Peyer's patch (tissue), 4 donors: ENCODE measurements around the gene METAP1D. TPM values are rescaled to one million over a fixed set of nuclear protein-coding genes. Genes with fewer than 3 reads are reported as not detected.

Source experiments
- DNase-seq, 3 donors: peaks; one replicate each; pipeline ENCODE4 v3.0.0-alpha.2; 2017 to 2019
- H3K27ac ChIP-seq, 4 donors: fragments of 200-600 bp; sonication (generic); one replicate each; pipeline ENCODE4 v1.5.1; 2016 to 2019
- H3K27me3 ChIP-seq, 2 donors: fragments of 200-600 bp; sonication (generic); one replicate each; pipeline ENCODE4 v1.5.1; 2019
- H3K36me3 ChIP-seq, 3 donors: fragments of 200-600 bp; sonication (generic); one replicate each; pipeline ENCODE4 v1.5.1; 2016 to 2019
- H3K4me1 ChIP-seq, 4 donors: fragments of 200-600 bp; sonication (generic); one replicate each; pipeline ENCODE4 v1.5.1; 2016 to 2019
- H3K4me3 ChIP-seq, 4 donors: fragments of 200-600 bp; sonication (generic); 1 replicate in 3 of 4; 2 replicates in 1 of 4; pipeline ENCODE4 v1.5.1; 2016 to 2019; ENCODE audit warnings: mild to moderate bottlenecking in 1 of 4
- H3K9me3 ChIP-seq, 4 donors: fragments of 200-600 bp; sonication (generic); one replicate each; pipeline ENCODE4 v1.5.1; 2016 to 2019; ENCODE audit warnings: mild to moderate bottlenecking in 1 of 4
- CTCF ChIP-seq, 6 experiments: fragments of 450-650 bp in 4 of 6; fragments of 200-600 bp in 2 of 6; sonication (generic) in 1 of 6; IDR thresholded peaks; one replicate each; pipeline ENCODE4 v1.5.1; 2017 to 2019; ENCODE audit warnings: antibody characterized with exemption in 6 of 6, mild to moderate bottlenecking in 3 of 6, moderate library complexity in 1 of 6
- POLR2A ChIP-seq, 2 donors: fragments of 450-650 bp; IDR thresholded peaks; one replicate each; pipeline ENCODE4 v1.5.1; 2017; ENCODE audit warnings: antibody characterized with exemption in 2 of 2, mild to moderate bottlenecking in 2 of 2, moderate library complexity in 2 of 2
- total RNA-seq, 4 donors: library from RNA; depleted of rRNA; stranded (reverse); fragments of >200 nt; gene quantifications; one replicate each; pipeline ENCODE4 v1.1.0, GENCODE V29; 2016

The METAP1D gene
- total RNA-seq, 4 donors from 2014 or later, result 3.3 to 33.0 (median 6.5) TPM

GRCh38 chr2:171958475-171958874 is 41.3 kb upstream of the METAP1D start:
- Histone ChIP-seq H3K9me3 (no peaks in the 10 kb centered on the region), H3K4me1 (no peaks in the 10 kb centered on the region), H3K27me3 (no peaks in the 10 kb centered on the region), H3K4me3 (no peak overlapping the region), H3K36me3 (no peaks in the 10 kb centered on the region), H3K27ac (no peak overlapping the region)
- DNase-seq, result no peak
- TF ChIP-seq POLR2A (IDR thresholded peaks at IDR 0.05), result no peak
- TF ChIP-seq CTCF (IDR thresholded peaks at IDR 0.05), result no peak

- Histone ChIP-seq H3K36me3 (no peaks in the 10 kb centered on the region), H3K4me1 (no peaks in the 10 kb centered on the region), H3K9me3 (no peaks in the 10 kb centered on the region), H3K4me3 (no peak overlapping the region), H3K27ac (no peak overlapping the region), H3K27me3 (no peaks in the 10 kb centered on the region)
- no peak for TF ChIP-seq POLR2A (IDR thresholded peaks at IDR 0.05)
- TF ChIP-seq CTCF (IDR thresholded peaks at IDR 0.05), result no peak
- no peak for DNase-seq
These were observed 39.8 kb upstream of the METAP1D start for GRCh38 chr2:171959998-171960397.

GRCh38 chr2:171960570-171960969 is 39.2 kb upstream of the METAP1D start:
- DNase-seq, result no peak
- H3K36me3 ChIP-seq, result peaks cover 0 to 1% (median 0%) of the 10 kb centered on the region in 3 donors
- no peaks in the 10 kb centered on the region for H3K27me3 ChIP-seq
- H3K4me1 ChIP-seq, result no peaks in the 10 kb centered on the region
- TF ChIP-seq POLR2A (IDR thresholded peaks at IDR 0.05) (no peak), CTCF (IDR thresholded peaks at IDR 0.05) (no peak)
- H3K9me3 ChIP-seq, result no peaks in the 10 kb centered on the region
- no peak overlapping the region for H3K27ac ChIP-seq
- H3K4me3 ChIP-seq, result no peak overlapping the region

- no peaks in the 10 kb centered on the region for H3K9me3 ChIP-seq
- no peaks in the 10 kb centered on the region for H3K4me1 ChIP-seq
- peaks cover 0 to 20% (median 0%) of the 10 kb centered on the region in 3 donors for H3K36me3 ChIP-seq
- H3K27ac ChIP-seq, result no peak overlapping the region
- H3K27me3 ChIP-seq, result no peaks in the 10 kb centered on the region
- DNase-seq, result no peak
- no peak overlapping the region for H3K4me3 ChIP-seq
- TF ChIP-seq CTCF (IDR thresholded peaks at IDR 0.05) (no peak), POLR2A (IDR thresholded peaks at IDR 0.05) (no peak)
These were observed 36.6 kb upstream of the METAP1D start for GRCh38 chr2:171963198-171963597.

GRCh38 chr2:171964308-171964707 is 35.4 kb upstream of the METAP1D start:
- Histone ChIP-seq H3K27me3 (no peaks in the 10 kb centered on the region), H3K4me1 (no peaks in the 10 kb centered on the region), H3K4me3 (no peak overlapping the region), H3K27ac (no peak overlapping the region), H3K9me3 (no peaks in the 10 kb centered on the region), H3K36me3 (peaks cover 0 to 20% (median 0%) of the 10 kb centered on the region in 3 donors)
- no peak for DNase-seq
- no peak for TF ChIP-seq POLR2A (IDR thresholded peaks at IDR 0.05)
- no peak for TF ChIP-seq CTCF (IDR thresholded peaks at IDR 0.05)

- no peak overlapping the region for H3K27ac ChIP-seq
- TF ChIP-seq CTCF (IDR thresholded peaks at IDR 0.05) (no peak), POLR2A (IDR thresholded peaks at IDR 0.05) (no peak)
- H3K4me3 ChIP-seq, result no peak overlapping the region
- H3K4me1 ChIP-seq, result no peaks in the 10 kb centered on the region
- peaks cover 0 to 20% (median 0%) of the 10 kb centered on the region in 3 donors for H3K36me3 ChIP-seq
- no peaks in the 10 kb centered on the region for H3K27me3 ChIP-seq
- H3K9me3 ChIP-seq, result no peaks in the 10 kb centered on the region
- DNase-seq, result no peak
These were observed 34.5 kb upstream of the METAP1D start for GRCh38 chr2:171965238-171965637.
